OCI-LY7 (cell line): ENCODE data around the gene AQP11. TPM values are rescaled to one million over a fixed set of nuclear protein-coding genes. Genes with fewer than 3 reads are reported as not detected.

Source experiments
- BruUV-seq: library from RNA; stranded (reverse); fragments of 400-500 nt; replicated peaks from 2 replicates; lab custom pipeline; 2021; lab: Mats Ljungman, UMichigan
- CTCF ChIA-PET: fragments of 300-600 bp; sonication (Branson Sonifier 250); formaldehyde crosslinking; loops from one replicate; lab custom pipeline; 2022; ENCODE audit warnings: antibody characterized with exemption; ENCODE audit not compliant: unreplicated experiment; lab: Charles Lee
- POLR2A ChIA-PET: fragments of 300-600 bp; sonication (Branson Sonifier 250); formaldehyde crosslinking; loops from one replicate; lab custom pipeline; 2022; ENCODE audit warnings: antibody characterized with exemption; lab: Charles Lee
- DNase-seq: peaks from one replicate; pipeline ENCODE4 v3.0.0-alpha.2; 2015; ENCODE audit warnings: low spot score
- H2AFZ ChIP-seq: fragments of 200-600 bp; sonication (generic), shearing (Covaris generic); 2 replicates; pipeline ENCODE4 v1.6.1; 2014; ENCODE audit warnings: mild to moderate bottlenecking, antibody characterized with exemption, low read length, moderate library complexity
- H3K27ac ChIP-seq: fragments of 200-600 bp; sonication (generic); 2 replicates; pipeline ENCODE4 v1.5.1; 2014; ENCODE audit warnings: mixed run types, low read depth, mild to moderate bottlenecking, moderate library complexity, low read length, inconsistent platforms; ENCODE audit not compliant: poor library complexity, severe bottlenecking
- H3K36me3 ChIP-seq: fragments of 200-600 bp; sonication (generic); 2 replicates; pipeline ENCODE4 v1.6.1; 2014; ENCODE audit warnings: mild to moderate bottlenecking, antibody characterized with exemption, low read length, moderate library complexity, mixed read lengths; ENCODE audit not compliant: insufficient read depth
- H3K4me1 ChIP-seq: fragments of 200-600 bp; sonication (generic); 2 replicates; pipeline ENCODE4 v1.5.1; 2014; ENCODE audit warnings: mild to moderate bottlenecking, low read length; ENCODE audit not compliant: insufficient read depth, poor library complexity, severe bottlenecking
- H3K4me2 ChIP-seq: fragments of 200-600 bp; sonication (generic); 2 replicates; pipeline ENCODE4 v1.6.1; 2014; ENCODE audit warnings: mild to moderate bottlenecking, low read length
- H3K4me3 ChIP-seq: fragments of 200-600 bp; sonication (generic); 2 replicates; pipeline ENCODE4 v1.5.1; 2014; ENCODE audit warnings: mild to moderate bottlenecking, low read depth, low read length; ENCODE audit not compliant: poor library complexity, severe bottlenecking
- H3K79me2 ChIP-seq: fragments of 200-600 bp; sonication (generic); 2 replicates; pipeline ENCODE4 v1.6.1; 2016; ENCODE audit warnings: low read depth, mild to moderate bottlenecking, low read length, moderate library complexity, mixed read lengths; ENCODE audit not compliant: insufficient read depth
- H3K9me2 ChIP-seq: fragments of 200-600 bp; sonication (generic); 2 replicates; pipeline ENCODE4 v1.6.1; 2016; ENCODE audit warnings: mild to moderate bottlenecking, low read length, mixed read lengths; ENCODE audit not compliant: insufficient read depth
- H3K9me3 ChIP-seq: fragments of 200-600 bp; sonication (generic); 2 replicates; pipeline ENCODE4 v1.6.1; 2014; ENCODE audit warnings: mild to moderate bottlenecking, mixed run types, low read length, mixed read lengths
- H4K20me1 ChIP-seq: fragments of 200-600 bp; sonication (generic); 2 replicates; pipeline ENCODE4 v1.6.1; 2014; ENCODE audit warnings: mild to moderate bottlenecking, antibody characterized with exemption, low read length, moderate library complexity, mixed read lengths; ENCODE audit not compliant: insufficient read depth
- EZH2phosphoT487 ChIP-seq: fragments of 200-600 bp; sonication (generic); IDR thresholded peaks from 2 replicates; pipeline ENCODE4 v1.6.1; 2018; ENCODE audit warnings: low read depth, borderline replicate concordance, mild to moderate bottlenecking, mixed run types, antibody characterized with exemption, low read length, moderate library complexity, mixed read lengths
- intact Hi-C: fragments of 100-400 bp; cut with micrococcal nuclease; formaldehyde crosslinking; loops from one replicate; pipeline ENCODE4 v1.10.0; 2022; ENCODE audit not compliant: unreplicated experiment
- total RNA-seq, 2 experiments: library from RNA; depleted of rRNA in 1 of 2; stranded (reverse); fragments of >200 nt in 1 of 2; shearing (Covaris generic) in 1 of 2; gene quantifications; 2 replicates each; pipeline ENCODE4 v1.2.3, GENCODE V29; 2014 to 2022
- TF ChIP-seq, protein P1 (sequence below): fragments of 200-600 bp; sonication (generic); conservative IDR thresholded peaks from 2 replicates; pipeline ENCODE4 v1.5.1; 2014; ENCODE audit warnings: mild to moderate bottlenecking, antibody characterized with exemption, low read length, moderate library complexity, mixed read lengths

Gene AQP11
- total RNA-seq, 2 experiments from 2014 or later, result not detected

DNA sequence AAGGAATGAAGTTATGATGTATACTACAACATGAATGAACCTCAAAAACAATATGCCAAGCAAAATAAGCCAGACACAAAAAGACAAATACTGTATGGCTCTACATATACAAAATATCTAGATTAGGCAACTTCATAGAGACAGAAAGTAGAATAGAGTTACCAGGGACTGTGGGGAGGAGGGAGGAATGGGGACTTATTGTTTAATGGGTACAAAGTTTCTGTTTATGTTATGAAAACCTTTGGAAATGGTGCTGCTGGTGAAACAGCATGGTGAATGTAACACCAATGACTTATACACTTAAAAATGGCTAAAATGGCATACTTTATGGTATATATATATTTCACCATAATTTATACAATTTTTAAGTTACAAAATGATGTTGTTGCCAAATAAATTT, 4.1 kb downstream of the AQP11 start:
- H3K9me2 ChIP-seq, result no peaks in the 10 kb centered on the region
- no peaks in the 10 kb centered on the region for H3K79me2 ChIP-seq
- H3K36me3 ChIP-seq, result no peaks in the 10 kb centered on the region
- H3K4me2 ChIP-seq, result no peak overlapping the region
- no TSS peak for BruUV-seq
- intact Hi-C loops, result no loop called here
- no peaks in the 10 kb centered on the region for H3K9me3 ChIP-seq
- no peak overlapping the region for H3K4me3 ChIP-seq
- TF ChIP-seq EZH2phosphoT487, result no peak
- no peak overlapping the region for H2AFZ ChIP-seq
- DNase-seq, result no peak
- no peaks in the 10 kb centered on the region for H3K4me1 ChIP-seq
- no peak overlapping the region for H3K27ac ChIP-seq
- CTCF ChIA-PET, result no interaction called here
- POLR2A ChIA-PET, result no interaction called here
- H4K20me1 ChIP-seq, result no peaks in the 10 kb centered on the region

- ChIA-PET POLR2A (no interaction called here), CTCF (no interaction called here)
- no TSS peak for BruUV-seq
- Histone ChIP-seq H3K79me2 (no peaks in the 10 kb centered on the region), H3K4me1 (no peaks in the 10 kb centered on the region), H3K36me3 (no peaks in the 10 kb centered on the region), H3K9me2 (no peaks in the 10 kb centered on the region), H3K27ac (no peak overlapping the region), H3K4me3 (no peak overlapping the region), H2AFZ (no peak overlapping the region), H3K9me3 (no peaks in the 10 kb centered on the region), H3K4me2 (no peak overlapping the region), H4K20me1 (no peaks in the 10 kb centered on the region)
- TF ChIP-seq, protein P1, sequence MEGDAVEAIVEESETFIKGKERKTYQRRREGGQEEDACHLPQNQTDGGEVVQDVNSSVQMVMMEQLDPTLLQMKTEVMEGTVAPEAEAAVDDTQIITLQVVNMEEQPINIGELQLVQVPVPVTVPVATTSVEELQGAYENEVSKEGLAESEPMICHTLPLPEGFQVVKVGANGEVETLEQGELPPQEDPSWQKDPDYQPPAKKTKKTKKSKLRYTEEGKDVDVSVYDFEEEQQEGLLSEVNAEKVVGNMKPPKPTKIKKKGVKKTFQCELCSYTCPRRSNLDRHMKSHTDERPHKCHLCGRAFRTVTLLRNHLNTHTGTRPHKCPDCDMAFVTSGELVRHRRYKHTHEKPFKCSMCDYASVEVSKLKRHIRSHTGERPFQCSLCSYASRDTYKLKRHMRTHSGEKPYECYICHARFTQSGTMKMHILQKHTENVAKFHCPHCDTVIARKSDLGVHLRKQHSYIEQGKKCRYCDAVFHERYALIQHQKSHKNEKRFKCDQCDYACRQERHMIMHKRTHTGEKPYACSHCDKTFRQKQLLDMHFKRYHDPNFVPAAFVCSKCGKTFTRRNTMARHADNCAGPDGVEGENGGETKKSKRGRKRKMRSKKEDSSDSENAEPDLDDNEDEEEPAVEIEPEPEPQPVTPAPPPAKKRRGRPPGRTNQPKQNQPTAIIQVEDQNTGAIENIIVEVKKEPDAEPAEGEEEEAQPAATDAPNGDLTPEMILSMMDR, result no peak
- TF ChIP-seq EZH2phosphoT487, result no peak
- intact Hi-C loops, result no loop called here
- no peak for DNase-seq
Measured at GRCh38 chr11:77596626-77597025, 6.9 kb downstream of the AQP11 start.

DNA sequence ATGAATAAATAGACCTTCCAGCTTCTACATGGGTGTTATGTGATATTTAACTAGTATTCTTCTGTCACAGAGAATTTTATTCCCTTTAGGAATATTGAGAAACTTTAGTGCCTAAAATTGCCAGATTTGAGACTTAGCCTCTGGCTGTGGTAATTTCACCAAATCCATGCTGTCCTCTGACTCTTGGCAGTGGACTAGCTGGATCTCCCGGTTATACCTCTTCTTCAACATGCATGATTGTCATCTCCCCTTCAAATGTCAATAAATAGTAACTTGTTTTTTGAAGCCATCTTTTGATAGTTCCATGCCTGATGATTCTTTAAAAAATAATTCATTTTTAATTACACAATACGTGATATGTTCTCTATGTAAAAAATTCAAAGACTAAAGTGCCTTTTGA, 8.4 kb downstream of the AQP11 start:
- Histone ChIP-seq H3K27ac (no peak overlapping the region), H4K20me1 (no peaks in the 10 kb centered on the region), H2AFZ (no peak overlapping the region), H3K9me3 (no peaks in the 10 kb centered on the region), H3K4me1 (no peaks in the 10 kb centered on the region), H3K36me3 (no peaks in the 10 kb centered on the region), H3K79me2 (no peaks in the 10 kb centered on the region), H3K9me2 (no peaks in the 10 kb centered on the region), H3K4me3 (no peak overlapping the region), H3K4me2 (no peak overlapping the region)
- no peak for TF ChIP-seq EZH2phosphoT487
- CTCF ChIA-PET, result no interaction called here
- no peak for DNase-seq
- intact Hi-C loops, result no loop called here
- no TSS peak for BruUV-seq
- POLR2A ChIA-PET, result interaction anchor here (0.6 kb wide), 1 partner anchor 28 kb away, joined by 4 read pairs; no protein-coding TSS in a partner anchor
